GM19240 (cell line): ENCODE results near the gene RNPEPL1.
A peak's percentile ranks its signal among the peaks of the same experiment; 100 is the strongest.

Source experiments
- DNase-seq: peaks from one replicate; pipeline ENCODE4 v3.0.0; 2011; ENCODE audit warnings: low spot score; ENCODE audit not compliant: insufficient read length

Gene RNPEPL1

DNA sequence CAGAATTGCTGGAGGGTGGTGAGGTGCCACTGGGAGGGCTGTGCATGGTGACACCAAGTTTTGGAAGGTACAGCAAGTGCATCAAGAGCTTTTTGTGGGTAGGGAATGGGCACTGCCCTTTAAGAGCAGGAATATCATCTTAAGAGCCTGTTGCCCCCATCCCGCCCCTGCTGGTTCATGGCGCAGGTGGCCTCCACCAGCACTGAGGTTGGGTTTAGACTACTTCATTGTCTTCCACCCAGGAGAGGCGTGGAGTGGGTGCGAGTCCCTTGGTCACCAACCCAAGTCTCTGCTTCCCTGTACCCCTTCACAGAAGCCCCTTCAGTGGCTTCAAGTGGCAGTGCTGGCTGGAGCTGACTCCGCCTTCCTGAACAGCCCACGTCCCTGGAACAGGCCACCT, 7.8 kb downstream of the RNPEPL1 start:
- no peak for DNase-seq

DNA sequence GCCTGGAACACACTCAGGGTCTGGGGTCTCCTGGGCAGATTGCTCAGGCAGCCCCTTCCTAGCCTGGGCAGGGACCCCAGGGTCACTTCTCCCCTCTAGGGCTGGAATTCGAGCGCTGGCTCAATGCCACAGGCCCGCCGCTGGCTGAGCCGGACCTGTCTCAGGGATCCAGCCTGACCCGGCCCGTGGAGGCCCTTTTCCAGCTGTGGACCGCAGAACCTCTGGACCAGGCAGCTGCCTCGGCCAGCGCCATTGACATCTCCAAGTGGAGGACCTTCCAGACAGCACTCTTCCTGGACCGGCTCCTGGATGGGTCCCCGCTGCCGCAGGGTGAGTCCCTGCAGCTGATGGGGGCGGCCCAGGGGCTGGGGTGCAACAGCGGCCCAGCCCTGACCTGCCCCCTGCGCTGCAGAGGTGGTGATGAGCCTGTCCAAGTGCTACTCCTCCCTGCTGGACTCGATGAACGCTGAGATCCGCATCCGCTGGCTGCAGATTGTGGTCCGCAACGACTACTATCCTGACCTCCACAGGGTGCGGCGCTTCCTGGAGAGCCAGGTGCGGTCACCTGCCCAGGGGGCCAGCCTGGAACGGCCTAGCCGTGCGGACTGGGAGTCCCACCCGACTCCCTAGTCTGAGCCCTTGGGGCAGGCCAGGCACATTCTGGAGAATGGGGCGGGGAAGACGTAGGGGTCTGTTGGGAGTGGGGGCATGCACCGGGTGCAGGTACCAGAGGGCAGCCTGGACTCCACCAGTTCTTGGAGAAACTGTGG, 8.3 kb downstream of the RNPEPL1 start:
- DNase-seq: no peak

DNA sequence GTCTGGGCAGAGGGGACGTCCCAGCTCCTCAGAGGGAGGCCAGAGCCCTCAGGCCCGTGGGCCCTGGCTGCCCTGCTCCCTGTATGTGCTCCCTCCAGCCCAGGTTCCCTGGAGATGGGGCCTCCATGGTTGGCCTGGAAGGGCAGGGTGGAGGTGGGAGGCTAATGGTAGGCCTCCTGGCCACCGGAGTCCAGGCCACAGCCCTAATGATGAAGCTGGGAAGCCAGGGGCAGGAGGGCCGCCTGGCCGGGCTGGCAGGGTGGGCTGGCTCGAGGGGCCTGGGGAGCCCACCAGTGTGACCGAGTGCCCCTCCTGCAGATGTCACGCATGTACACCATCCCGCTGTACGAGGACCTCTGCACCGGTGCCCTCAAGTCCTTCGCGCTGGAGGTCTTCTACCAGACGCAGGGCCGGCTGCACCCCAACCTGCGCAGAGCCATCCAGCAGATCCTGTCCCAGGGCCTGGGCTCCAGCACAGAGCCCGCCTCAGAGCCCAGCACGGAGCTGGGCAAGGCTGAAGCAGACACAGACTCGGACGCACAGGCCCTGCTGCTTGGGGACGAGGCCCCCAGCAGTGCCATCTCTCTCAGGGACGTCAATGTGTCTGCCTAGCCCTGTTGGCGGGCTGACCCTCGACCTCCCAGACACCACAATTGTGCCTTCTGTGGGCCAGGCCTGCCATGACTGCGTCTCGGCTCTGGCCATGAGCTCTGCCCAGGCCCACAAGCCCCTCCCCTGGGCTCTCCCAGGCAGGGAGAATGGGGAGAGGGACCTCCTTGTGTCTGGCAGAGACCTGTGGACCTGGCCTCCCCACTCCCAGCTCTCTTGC, 9.2 kb downstream of the RNPEPL1 start:
- no peak for DNase-seq

GRCh38 chr2:240578110-240578450, 9.8 kb downstream of the RNPEPL1 start:
- DNase-seq: no peak

DNA sequence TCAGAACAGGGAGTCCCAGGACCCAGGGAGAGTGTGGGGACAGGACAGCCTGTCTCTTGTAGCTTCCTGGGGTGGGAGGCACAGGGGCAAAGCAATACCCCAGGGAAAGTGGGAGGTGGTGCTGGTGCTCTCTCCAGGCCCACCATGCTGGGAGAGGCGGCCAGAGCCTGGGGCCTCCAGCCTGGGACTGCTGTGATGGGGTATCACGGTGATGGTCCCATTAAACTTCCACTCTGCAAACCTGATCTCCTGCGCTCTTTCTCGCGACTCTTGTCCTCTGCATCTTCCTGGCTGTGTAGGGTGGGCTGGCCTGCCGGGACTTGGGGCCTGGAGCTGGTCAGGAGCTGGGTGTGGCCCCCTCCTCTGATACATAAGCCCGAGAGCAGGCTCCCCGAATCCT, 10.2 kb downstream of the RNPEPL1 start:
- no peak for DNase-seq

- no peak for DNase-seq
Measured at GRCh38 chr2:240579071-240579762, 10.9 kb downstream of the RNPEPL1 start.

GRCh38 chr2:240579771-240580614, 11.7 kb downstream of the RNPEPL1 start:
- DNase-seq: no peak

- DNase-seq: no peak
Measured at GRCh38 chr2:240581811-240582210, 13.5 kb downstream of the RNPEPL1 start.

- no peak for DNase-seq
Measured at GRCh38 chr2:240582781-240583180, 14.5 kb downstream of the RNPEPL1 start.

- no peak for DNase-seq
Measured at GRCh38 chr2:240583774-240584173, 15.5 kb downstream of the RNPEPL1 start.

GRCh38 chr2:240584486-240585031, 16.3 kb downstream of the RNPEPL1 start:
- DNase-seq: no peak

- no peak for DNase-seq
Measured at GRCh38 chr2:240585101-240585500, 16.8 kb downstream of the RNPEPL1 start.

DNA sequence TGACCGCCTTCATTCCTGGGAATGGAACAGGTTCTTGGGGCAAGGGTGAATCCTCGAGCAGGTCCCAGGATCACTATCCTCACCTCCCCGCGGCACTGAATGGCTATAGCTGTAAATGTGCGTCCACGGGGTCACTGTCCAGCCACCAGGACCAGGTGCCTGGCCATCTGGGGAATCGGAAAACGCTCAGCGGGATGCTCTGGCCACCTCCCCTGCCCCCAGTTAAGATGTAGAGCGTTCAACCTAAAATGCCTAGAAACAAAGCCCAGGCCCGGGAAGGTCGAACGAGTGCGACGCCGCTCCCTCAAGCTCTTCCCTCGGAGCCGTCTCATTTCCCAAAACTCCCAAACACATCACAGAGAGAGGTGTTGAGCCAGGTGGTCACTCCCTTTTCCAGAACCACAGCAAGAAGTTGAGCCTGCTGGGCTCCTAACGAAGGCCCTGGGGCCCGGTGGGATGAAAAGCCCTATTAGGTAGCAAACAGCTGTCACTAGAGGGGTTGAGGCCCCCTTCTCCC, 17.5 kb downstream of the RNPEPL1 start:
- DNase-seq: no peak

DNA sequence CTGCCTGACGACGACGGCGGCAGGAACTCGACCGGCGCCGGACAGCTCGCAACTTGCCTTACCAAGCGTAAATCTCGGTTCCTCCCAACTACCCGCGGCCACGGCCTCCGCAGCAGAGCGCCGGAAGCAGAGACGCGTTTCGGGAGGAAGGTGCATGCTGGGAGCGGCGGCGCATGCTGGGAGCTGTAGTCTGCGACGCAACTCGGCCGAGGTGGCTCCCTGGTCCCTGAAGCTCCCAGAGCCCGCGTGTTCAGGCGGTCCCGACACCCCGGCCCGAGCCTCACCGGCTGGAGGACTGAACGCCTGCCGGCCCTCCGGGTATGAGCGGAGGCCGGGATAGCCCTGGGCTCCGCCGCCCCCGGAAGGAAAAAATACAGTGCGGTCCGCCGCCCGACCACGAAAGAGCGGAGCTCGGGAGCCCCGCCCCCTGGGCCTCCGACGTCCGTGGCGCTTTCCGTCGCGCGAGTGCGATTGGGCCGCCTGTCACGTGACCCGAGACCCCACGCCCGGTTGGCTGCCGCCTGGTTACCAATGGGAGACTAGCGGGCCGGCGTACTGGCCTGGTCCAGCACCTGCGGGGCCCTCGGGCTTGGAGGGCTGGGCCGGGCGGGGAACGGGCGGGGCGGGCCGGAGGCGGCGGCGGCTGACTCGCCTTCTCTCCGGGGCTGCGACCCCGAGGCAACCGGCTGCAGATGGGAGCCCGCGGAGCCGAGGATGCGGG, 18.1 kb downstream of the RNPEPL1 start, which contains the start of gene CAPN10:
Gene CAPN10, plus strand, starts transcription at position 537 of the 721 bp plus-strand sequence. Its CDS starts 178 bp downstream, at position 715.
- DNase-seq: peak; percentile 88

- DNase-seq: no peak
Measured at GRCh38 chr2:240586919-240587800, 18.9 kb downstream of the RNPEPL1 start.

GRCh38 chr2:240588006-240588655, 19.8 kb downstream of the RNPEPL1 start:
- DNase-seq: no peak

DNA sequence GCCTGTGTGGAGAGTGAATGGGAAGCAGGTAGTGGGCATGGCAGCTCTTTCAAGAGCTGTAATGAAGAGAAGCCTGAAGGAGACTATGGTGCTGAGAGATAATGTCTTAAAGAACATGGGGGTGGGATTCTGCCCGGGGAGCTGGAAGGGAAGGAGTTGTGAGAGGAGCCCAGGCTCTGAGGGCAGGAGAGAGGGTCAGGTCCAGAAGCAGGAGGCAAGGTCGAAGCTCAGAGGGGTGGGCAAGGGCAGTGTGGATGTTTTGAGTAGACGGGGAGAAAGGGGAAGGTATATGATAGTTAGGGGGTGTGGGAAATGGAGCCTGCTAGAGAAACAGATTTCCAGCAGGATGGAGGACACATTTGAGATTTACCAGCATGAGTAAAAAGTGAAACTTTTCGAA, 20.4 kb downstream of the RNPEPL1 start:
- DNase-seq: no peak

DNA sequence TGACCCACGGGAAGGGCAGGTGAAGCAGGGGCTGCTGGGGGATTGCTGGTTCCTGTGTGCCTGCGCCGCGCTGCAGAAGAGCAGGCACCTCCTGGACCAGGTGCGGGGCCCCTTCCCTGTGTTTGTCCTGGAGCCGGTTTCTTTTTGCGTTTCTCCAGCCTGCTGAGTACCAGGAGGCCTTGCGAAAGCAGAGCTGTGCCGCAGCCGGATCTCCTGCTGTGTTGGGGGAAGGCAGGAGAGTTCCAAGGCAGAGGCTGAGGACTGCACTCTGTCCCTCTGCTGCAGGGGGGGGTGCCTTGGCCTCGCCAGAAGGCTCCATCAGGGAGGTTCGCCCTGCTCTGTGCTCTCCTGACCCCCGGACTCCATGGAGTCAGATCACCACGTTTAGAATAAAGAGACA, 21.1 kb downstream of the RNPEPL1 start:
- DNase-seq: no peak
